MM.1S (cell line): ENCODE measurements around the gene SULF2.

Experiments
- EZH2phosphoT487 ChIP-seq: fragments of 300-600 bp; sonication (generic); IDR thresholded peaks from 2 replicates; pipeline ENCODE4 v1.6.1; 2018; ENCODE audit warnings: antibody characterized with exemption, low read length
- TF ChIP-seq, protein P1 (sequence below): fragments of 300-600 bp; sonication (generic); IDR thresholded peaks from 2 replicates; pipeline ENCODE4 v1.5.1; 2016; ENCODE audit warnings: antibody characterized with exemption, low read length, mixed read lengths

- TF ChIP-seq, protein P1, sequence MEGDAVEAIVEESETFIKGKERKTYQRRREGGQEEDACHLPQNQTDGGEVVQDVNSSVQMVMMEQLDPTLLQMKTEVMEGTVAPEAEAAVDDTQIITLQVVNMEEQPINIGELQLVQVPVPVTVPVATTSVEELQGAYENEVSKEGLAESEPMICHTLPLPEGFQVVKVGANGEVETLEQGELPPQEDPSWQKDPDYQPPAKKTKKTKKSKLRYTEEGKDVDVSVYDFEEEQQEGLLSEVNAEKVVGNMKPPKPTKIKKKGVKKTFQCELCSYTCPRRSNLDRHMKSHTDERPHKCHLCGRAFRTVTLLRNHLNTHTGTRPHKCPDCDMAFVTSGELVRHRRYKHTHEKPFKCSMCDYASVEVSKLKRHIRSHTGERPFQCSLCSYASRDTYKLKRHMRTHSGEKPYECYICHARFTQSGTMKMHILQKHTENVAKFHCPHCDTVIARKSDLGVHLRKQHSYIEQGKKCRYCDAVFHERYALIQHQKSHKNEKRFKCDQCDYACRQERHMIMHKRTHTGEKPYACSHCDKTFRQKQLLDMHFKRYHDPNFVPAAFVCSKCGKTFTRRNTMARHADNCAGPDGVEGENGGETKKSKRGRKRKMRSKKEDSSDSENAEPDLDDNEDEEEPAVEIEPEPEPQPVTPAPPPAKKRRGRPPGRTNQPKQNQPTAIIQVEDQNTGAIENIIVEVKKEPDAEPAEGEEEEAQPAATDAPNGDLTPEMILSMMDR, result no peak
- TF ChIP-seq EZH2phosphoT487, result no peak
Measured at GRCh38 chr20:47694021-47694818, 91.1 kb downstream of the SULF2 start.
